Measurements from ENCODE around the gene THAP12. TPM values are rescaled to one million over a fixed set of nuclear protein-coding genes. Genes with fewer than 3 reads are reported as not detected.

THAP12 gene
- total and polyA plus RNA-seq, 2 of the 13 experiments (the other 11 are each of a cell fraction or from before 2014, with no cell fraction given): 18.8 to 51.3 TPM

- TF ChIP-seq GRHL1 (CRISPR knock-in tag; conservative IDR thresholded peaks at IDR 0.05): no peak
- TF ChIP-seq AHR (CRISPR knock-in tag; IDR thresholded peaks at IDR 0.05): 0 out of 2 replicates have a peak, but pooled peaks have one; percentile 22
- peak; percentile 80 for TF ChIP-seq ZNF784 (CRISPR knock-in tag; IDR thresholded peaks at IDR 0.05; ENCODE audit: borderline replicate concordance)
- TF ChIP-seq RERE (CRISPR knock-in tag; IDR thresholded peaks at IDR 0.05; ENCODE audit: low read depth): no peak
- TF ChIP-seq AGO1 (IDR thresholded peaks at IDR 0.05; ENCODE audit: low read depth, low read length, poor library complexity, severe bottlenecking): no peak
- TF ChIP-seq FOXK1 (CRISPR knock-in tag; IDR thresholded peaks at IDR 0.05; ENCODE audit: borderline replicate concordance, low read depth): 0 out of 2 replicates have a peak, but pooled peaks have one; percentile 29
- TF ChIP-seq RXRA (CRISPR knock-in tag; IDR thresholded peaks at IDR 0.05): peak; percentile 87; the same call in 1 of the 2 replicates
- 0 out of 2 replicates have a peak, but pooled peaks have one; percentile 68 for TF ChIP-seq ZNF136 (CRISPR knock-in tag; IDR thresholded peaks at IDR 0.05; ENCODE audit: low read depth)
- TF ChIP-seq ZNF205 (CRISPR knock-in tag; IDR thresholded peaks at IDR 0.05): peak; percentile 9; the same call in 1 of the 2 replicates
- TF ChIP-seq ZBTB39 (CRISPR knock-in tag; IDR thresholded peaks at IDR 0.05): no peak
- no peak for TF ChIP-seq SNRNP70 (IDR thresholded peaks at IDR 0.05; ENCODE audit: low read depth, low read length)
- peak; percentile 58 to 83; a peak in 2 of 4 replicates for TF ChIP-seq HMGXB4 (CRISPR knock-in tag; IDR thresholded peaks at IDR 0.05; ENCODE audit: borderline replicate concordance in 1 of 2, low read depth in 1 of 2)
- no peak for TF ChIP-seq E2F2 (CRISPR knock-in tag; IDR thresholded peaks at IDR 0.05; ENCODE audit: borderline replicate concordance)
These were observed at the start of gene THAP12, which contains the start of gene GVQW3 (continued) for GRCh38 chr11:76380977-76381719.

All from HepG2 (cell line).